H1 (cell line): ENCODE data around the gene NXPH1. TPM values are rescaled to one million over a fixed set of nuclear protein-coding genes. Genes with fewer than 3 reads are reported as not detected.

Experiments used
- CTCF ChIA-PET: fragments of 300-600 bp; sonication (Branson Sonifier 250); formaldehyde crosslinking; loops from one replicate; lab custom pipeline; 2021; ENCODE audit not compliant: partially characterized antibody; lab: Charles Lee
- POLR2A ChIA-PET: fragments of 300-600 bp; sonication (Branson Sonifier 250); formaldehyde crosslinking; loops from one replicate; lab custom pipeline; 2021; ENCODE audit warnings: inconsistent platforms; ENCODE audit not compliant: partially characterized antibody; lab: Charles Lee
- DNase-seq, 2 experiments: peaks; one replicate each; pipeline versions ENCODE4 v3.0.0 to v3.0.0-alpha.2; 2010 to 2022; ENCODE audit warnings: low spot score in 2 of 2, low read depth in 1 of 2, mixed read lengths in 1 of 2
- FAIRE-seq: peaks from 2 replicates; lab custom pipeline; 2011; peaks lifted over from hg19 to GRCh38; lab: Jason Lieb, UNC
- H2AFZ ChIP-seq: 2 replicates; pipeline ENCODE4 v1.8.1; 2012; ENCODE audit warnings: low read length, inconsistent platforms
- H2AK5ac ChIP-seq: 2 replicates; pipeline ENCODE4 v1.6.1; 2013; ENCODE audit warnings: low read depth, low read length
- H2BK120ac ChIP-seq: replicated peaks from 2 replicates; pipeline ENCODE3; 2013; ENCODE audit warnings: low read depth, low read length, inconsistent platforms
- H2BK12ac ChIP-seq: 2 replicates; pipeline ENCODE4 v1.6.1; 2013; ENCODE audit warnings: low read depth, low read length
- H2BK15ac ChIP-seq: 2 replicates; pipeline ENCODE4 v1.6.1; 2013; ENCODE audit warnings: low read length
- H2BK20ac ChIP-seq: 2 replicates; pipeline ENCODE4 v1.6.1; 2013; ENCODE audit warnings: low read length
- H2BK5ac ChIP-seq: 2 replicates; pipeline ENCODE4 v1.6.1; 2013; ENCODE audit warnings: low read depth, low read length
- H3K14ac ChIP-seq: 2 replicates; pipeline ENCODE4 v1.6.1; 2013; ENCODE audit warnings: inconsistent platforms; ENCODE audit not compliant: insufficient read length
- H3K18ac ChIP-seq: 2 replicates; pipeline ENCODE4 v1.6.1; 2013; ENCODE audit warnings: low read length; ENCODE audit errors: extremely low read depth
- H3K23ac ChIP-seq: 2 replicates; pipeline ENCODE4 v1.6.1; 2013; ENCODE audit warnings: inconsistent platforms; ENCODE audit not compliant: insufficient read length
- H3K23me2 ChIP-seq: 2 replicates; pipeline ENCODE4 v1.6.1; 2013; ENCODE audit warnings: low read depth, low read length
- H3K27ac ChIP-seq: 2 replicates; pipeline ENCODE4 v1.6.1; 2011; ENCODE audit warnings: low read depth, low read length, inconsistent platforms
- H3K27me3 ChIP-seq, 4 experiments: replicated peaks in 1 of 4; 1 replicate in 1 of 4; 2 replicates in 3 of 4; pipeline versions ENCODE4 v1.6.1 to v1.8.1; 2011 to 2013; ENCODE audit warnings: low read length in 3 of 4, mild to moderate bottlenecking in 3 of 4, inconsistent platforms in 2 of 4, mixed read lengths in 2 of 4, moderate library complexity in 1 of 4; ENCODE audit not compliant: control insufficient read depth in 3 of 4, insufficient read depth in 3 of 4; ENCODE audit errors: extremely low read depth in 1 of 4
- H3K36me3 ChIP-seq, 4 experiments: 2 replicates each; pipeline versions ENCODE4 v1.6.1 to v1.8.1; 2011 to 2013; ENCODE audit warnings: mild to moderate bottlenecking in 4 of 4, low read length in 3 of 4, moderate library complexity in 2 of 4, control low read depth in 1 of 4, inconsistent platforms in 1 of 4; ENCODE audit not compliant: insufficient read depth in 4 of 4, control insufficient read depth in 2 of 4
- H3K4ac ChIP-seq: replicated peaks from 2 replicates; pipeline ENCODE3; 2013; ENCODE audit warnings: low read length, low read depth, mixed read lengths, inconsistent platforms; ENCODE audit not compliant: insufficient read length
- H3K4me1 ChIP-seq, 4 experiments: replicated peaks in 1 of 4; 1 replicate in 1 of 4; 2 replicates in 3 of 4; pipeline versions ENCODE4 v1.6.1 to v1.8.1; 2011 to 2013; ENCODE audit warnings: low read length in 3 of 4, inconsistent platforms in 2 of 4, mixed read lengths in 1 of 4; ENCODE audit not compliant: insufficient read depth in 4 of 4, control insufficient read depth in 3 of 4
- H3K4me2 ChIP-seq, 2 experiments: 2 replicates each; pipeline versions ENCODE4 v1.6.1 to v1.8.1; 2011 to 2013; ENCODE audit warnings: low read depth in 2 of 2, low read length in 2 of 2, control low read depth in 1 of 2, inconsistent platforms in 1 of 2, mild to moderate bottlenecking in 1 of 2; ENCODE audit not compliant: insufficient read depth in 1 of 2
- H3K4me3 ChIP-seq, 4 experiments: fragments of 200-600, 300-600 bp in 1 of 4; sonication (generic), shearing (Covaris generic), sonication (Bioruptor Twin) in 1 of 4; 2 replicates each; pipeline versions ENCODE4 v1.5.1 to v1.8.1; 2011 to 2016; ENCODE audit warnings: low read length in 4 of 4, low read depth in 3 of 4, control low read depth in 2 of 4, inconsistent platforms in 2 of 4, mild to moderate bottlenecking in 2 of 4, mixed read lengths in 1 of 4, moderate library complexity in 1 of 4; ENCODE audit not compliant: insufficient read depth in 2 of 4; ENCODE audit errors: extremely low read depth in 1 of 4
- H3K56ac ChIP-seq: replicated peaks from 2 replicates; pipeline ENCODE3; 2013; ENCODE audit warnings: low read depth, mild to moderate bottlenecking, mixed read lengths, low read length, inconsistent platforms; ENCODE audit not compliant: insufficient read length
- H3K79me1 ChIP-seq: 2 replicates; pipeline ENCODE4 v1.6.1; 2013; ENCODE audit warnings: low read depth, low read length, control low read depth
- H3K79me2 ChIP-seq, 2 experiments: 2 replicates each; pipeline versions ENCODE4 v1.6.1 to v1.8.1; 2012 to 2013; ENCODE audit warnings: low read length in 2 of 2, mild to moderate bottlenecking in 2 of 2, inconsistent platforms in 1 of 2; ENCODE audit not compliant: insufficient read depth in 2 of 2, control insufficient read depth in 1 of 2
- H3K9ac ChIP-seq, 4 experiments: replicated peaks in 1 of 4; 1 replicate in 1 of 4; 2 replicates in 3 of 4; pipeline versions ENCODE4 v1.6.1 to v1.8.1; 2011 to 2013; ENCODE audit warnings: low read depth in 3 of 4, low read length in 3 of 4, control low read depth in 2 of 4, mild to moderate bottlenecking in 2 of 4, moderate library complexity in 2 of 4, inconsistent platforms in 1 of 4; ENCODE audit errors: extremely low read depth in 1 of 4
- H3K9me3 ChIP-seq, 2 experiments: 2 replicates each; pipeline versions ENCODE4 v1.6.1 to v1.8.1; 2012 to 2013; ENCODE audit warnings: mild to moderate bottlenecking in 2 of 2, moderate library complexity in 2 of 2, control low read depth in 1 of 2, inconsistent platforms in 1 of 2, low read depth in 1 of 2, low read length in 1 of 2, mixed read lengths in 1 of 2; ENCODE audit not compliant: insufficient read depth in 2 of 2
- H4K20me1 ChIP-seq, 2 experiments: replicated peaks in 1 of 2; 2 replicates each; pipeline versions ENCODE3 to v1.8.1; 2011 to 2013; ENCODE audit warnings: inconsistent platforms in 2 of 2, low read length in 2 of 2, mild to moderate bottlenecking in 1 of 2; ENCODE audit not compliant: insufficient read depth in 2 of 2, control insufficient read depth in 1 of 2
- H4K5ac ChIP-seq: 2 replicates; pipeline ENCODE4 v1.6.1; 2013; ENCODE audit warnings: low read length, low read depth, mixed read lengths, inconsistent platforms; ENCODE audit not compliant: insufficient read length
- H4K8ac ChIP-seq: 2 replicates; pipeline ENCODE4 v1.8.0; 2013; ENCODE audit warnings: mild to moderate bottlenecking, moderate library complexity, low read length, inconsistent platforms; ENCODE audit not compliant: insufficient read depth; ENCODE audit errors: extremely low read depth
- H4K91ac ChIP-seq: replicated peaks from 2 replicates; pipeline ENCODE3; 2013; ENCODE audit warnings: low read length, mixed read lengths, inconsistent platforms; ENCODE audit not compliant: insufficient read length
- CBX8 ChIP-seq: fragments of 300-800, 300-1000 bp; sonication (generic); IDR thresholded peaks from 2 replicates; pipeline ENCODE4 v1.7.1; 2016; ENCODE audit warnings: low read depth, low read length, borderline replicate concordance
- CEBPB ChIP-seq: IDR thresholded peaks from 2 replicates; pipeline ENCODE4 v1.6.1; 2012; ENCODE audit warnings: low read depth, low read length
- EP300 ChIP-seq, 2 experiments: IDR thresholded peaks; 1 replicate in 1 of 2; 2 replicates in 1 of 2; pipeline ENCODE4 v1.6.1; 2011 to 2012; ENCODE audit warnings: low read depth in 2 of 2, low read length in 2 of 2, mild to moderate bottlenecking in 2 of 2, borderline replicate concordance in 1 of 2, inconsistent platforms in 1 of 2, moderate library complexity in 1 of 2
- SP4 ChIP-seq: IDR thresholded peaks from 2 replicates; pipeline ENCODE4 v1.6.1; 2012; ENCODE audit warnings: low read length, inconsistent platforms
- TAF7 ChIP-seq: optimal IDR thresholded peaks from 2 replicates; pipeline ENCODE3; 2011; ENCODE audit warnings: low read depth, mild to moderate bottlenecking, inconsistent platforms, low read length, moderate library complexity, borderline replicate concordance
- TBP ChIP-seq: IDR thresholded peaks from 2 replicates; pipeline ENCODE4 v1.6.1; 2011; ENCODE audit warnings: low read depth, low read length, improper control_type of control experiment
- YY1 ChIP-seq: IDR thresholded peaks from 2 replicates; pipeline ENCODE4 v1.6.1; 2011; ENCODE audit warnings: low read depth, mild to moderate bottlenecking, low read length
- WGBS, 2 experiments: shearing (Covaris generic) in 1 of 2; methylation state at CpG; one replicate each; pipeline versions ENCODE4 v1.1.6 to v1.1.7; 2013 to 2015; ENCODE audit warnings: low lambda C conversion rate in 2 of 2, mixed read lengths in 2 of 2, inconsistent platforms in 1 of 2, low coverage in 1 of 2, missing lambda C conversion rate in 1 of 2; ENCODE audit not compliant: insufficient replicate concordance in 2 of 2, insufficient coverage in 1 of 2, insufficient read length in 1 of 2; ENCODE audit errors: extremely low coverage in 1 of 2, missing lambda C conversion rate in 1 of 2; 5-methylcytosine and 5-hydroxymethylcytosine counted together
- polyA plus RNA-seq, 7 experiments: library from polyadenylated mRNA; depleted of rRNA in 3 of 7; stranded (reverse) in 5 of 7; unstranded in 2 of 7; fragments of >200 nt in 5 of 7; fragments of 200-250 nt in 2 of 7; gene quantifications; 1 replicate in 5 of 7; 2 replicates in 1 of 7; 4 replicates in 1 of 7; pipeline versions ENCODE4 v1.2.1 to v1.2.3, GENCODE V29; 2011 to 2013; ENCODE audit warnings: missing spikeins in 2 of 7, mixed read lengths in 2 of 7
- total RNA-seq: library from RNA; stranded (reverse); fragmentation: NEBNext Ultra II Directional; extraction: Animal tissue kit (Norgen Biotek cat#: 25700); gene quantifications from 2 replicates; pipeline ENCODE4 v1.2.1, GENCODE V29; 2021

The NXPH1 gene
- total and polyA plus RNA-seq, 2 of the 8 experiments (the other 6 are each of a cell fraction or from before 2014, with no cell fraction given): 0.14 to 1.0 TPM

DNA sequence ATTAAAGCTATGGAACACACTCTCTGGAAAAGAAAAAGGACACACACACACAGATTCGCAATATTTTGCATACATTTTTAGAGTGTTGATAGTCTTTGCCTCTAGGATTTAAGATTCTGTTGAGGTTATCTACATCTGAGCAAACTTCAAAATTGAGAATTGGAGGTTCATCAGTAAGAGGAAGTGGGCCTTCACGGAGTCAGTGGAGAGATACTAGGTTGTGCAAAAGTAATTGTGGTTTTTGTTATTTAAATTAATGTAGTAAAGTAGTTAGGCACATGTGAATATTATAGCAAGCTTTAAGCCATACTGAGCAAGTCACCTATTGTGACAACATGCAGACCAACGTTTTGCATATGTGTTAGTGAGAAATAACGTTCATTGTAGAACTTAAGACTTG lies 19.8 kb upstream of the NXPH1 start:
- Histone ChIP-seq H4K5ac (no peak overlapping the region), H3K23me2 (no peaks in the 10 kb centered on the region; the same call in 1 of the 2 replicates), H3K79me2 (no peaks in the 10 kb centered on the region), H3K23ac (no peak overlapping the region), H3K4me3 (no peak overlapping the region), H4K91ac (no peak overlapping the region), H2AK5ac (no peak overlapping the region), H3K9me3 (no peaks in the 10 kb centered on the region), H3K4me2 (no peak overlapping the region), H3K9ac (no peak overlapping the region), H4K20me1 (no peaks in the 10 kb centered on the region), H3K79me1 (no peaks in the 10 kb centered on the region), H4K8ac (no peak overlapping the region), H3K18ac (no peak overlapping the region), H2BK20ac (no peak overlapping the region), H3K27ac (no peak overlapping the region), H3K27me3 (no peaks in the 10 kb centered on the region), H2BK15ac (no peak overlapping the region), H3K56ac (no peak overlapping the region), H3K14ac (no peak overlapping the region), H2BK5ac (no peak overlapping the region), H2BK120ac (no peak overlapping the region), H2BK12ac (no peak overlapping the region), H3K36me3 (no peaks in the 10 kb centered on the region), H3K4ac (no peak overlapping the region), H3K4me1 (no peaks in the 10 kb centered on the region), H2AFZ (no peak overlapping the region)
- CTCF ChIA-PET: interaction anchor here (1.1 to 1.2 kb wide), 2 partner anchors 13 to 137 kb away, joined by 3 read pairs; no protein-coding TSS in a partner anchor
- POLR2A ChIA-PET: no interaction called here
- FAIRE-seq (no peak), DNase-seq (no peak)
- TF ChIP-seq EP300 (IDR thresholded peaks at IDR 0.05; ENCODE audit: borderline replicate concordance in 1 of 2, low read depth in 2 of 2, low read length in 2 of 2) (no peak), CEBPB (no peak), SP4 (no peak), YY1 (no peak), CBX8 (no peak), TBP (no peak), TAF7 (no peak)
- WGBS, 2 experiments: 72% methylated on average over 4 of the region's 4 CpGs; no CpG with 5 or more reads in 1 of the 2 experiments
